Measurements from ENCODE around the gene C1orf74.

GRCh38 chr1:209831615-209832014, 47.3 kb upstream of the C1orf74 start:
- TF ChIP-seq CTCF (IDR thresholded peaks at IDR 0.05; ENCODE audit: low read depth, low read length, missing input control) = no peak
- no peak for TF ChIP-seq ZBTB33 (IDR thresholded peaks at IDR 0.05)
- no peak for TF ChIP-seq REST (IDR thresholded peaks at IDR 0.05)
- no peak for TF ChIP-seq JUND (IDR thresholded peaks at IDR 0.05)
- TF ChIP-seq MAX (IDR thresholded peaks at IDR 0.05) = no peak
- no peak for TF ChIP-seq TAF1 (conservative IDR thresholded peaks at IDR 0.05)
- no peak for TF ChIP-seq FOXA2 (IDR thresholded peaks at IDR 0.05)
- TF ChIP-seq YY1 (IDR thresholded peaks at IDR 0.05) = no peak
- no peak for TF ChIP-seq RXRA (IDR thresholded peaks at IDR 0.05)
- TF ChIP-seq SP1 (IDR thresholded peaks at IDR 0.05) = no peak
- no peak for TF ChIP-seq FOXA1 (IDR thresholded peaks at IDR 0.05)
